DND-41 (cell line): ENCODE results near the gene CASP9.
"Not testable (repeated sequence)": the region's sequence is repeated elsewhere in the genome, so short reads cannot be mapped to it uniquely, and the experiment has no call there.

ENCODE experiments used
- ATAC-seq: fragments of 200-7000 bp; cut with Tn5 transposase; 3 replicates; pipeline ENCODE4 v1.9.1; 2021; ENCODE audit warnings: low read depth; ENCODE audit not compliant: insufficient read depth
- DNase-seq: peaks from one replicate; pipeline ENCODE4 v3.0.0-alpha.2; 2020
- H2AFZ ChIP-seq: 2 replicates; pipeline ENCODE4 v1.6.0; 2012; ENCODE audit warnings: low read depth, low read length
- H3K27ac ChIP-seq: 2 replicates; pipeline ENCODE4 v1.5.1; 2012; ENCODE audit warnings: low read length, inconsistent platforms
- H3K27me3 ChIP-seq: fragments of 200-600 bp; sonication (generic); 2 replicates; pipeline ENCODE4 v1.6.0; 2012; ENCODE audit warnings: low read length, mild to moderate bottlenecking, inconsistent platforms; ENCODE audit not compliant: insufficient read depth, poor library complexity
- H3K36me3 ChIP-seq: 2 replicates; pipeline ENCODE4 v1.5.1; 2012; ENCODE audit warnings: low read length, inconsistent platforms; ENCODE audit not compliant: insufficient read depth
- H3K4me1 ChIP-seq: 2 replicates; pipeline ENCODE4 v1.5.1; 2012; ENCODE audit warnings: mild to moderate bottlenecking, low read length; ENCODE audit not compliant: insufficient read depth
- H3K4me2 ChIP-seq: 2 replicates; pipeline ENCODE4 v1.6.0; 2012; ENCODE audit warnings: mild to moderate bottlenecking, moderate library complexity, low read length, inconsistent platforms; ENCODE audit not compliant: insufficient read depth
- H3K4me3 ChIP-seq, 2 experiments: fragments of 200-600 bp in 1 of 2; shearing (Covaris generic) in 1 of 2; 2 replicates each; pipeline ENCODE4 v1.5.1; 2012 to 2016; ENCODE audit warnings: inconsistent platforms in 2 of 2, low read length in 2 of 2, mild to moderate bottlenecking in 2 of 2, low read depth in 1 of 2, moderate library complexity in 1 of 2
- H3K79me2 ChIP-seq: 2 replicates; pipeline ENCODE4 v1.6.0; 2012; ENCODE audit warnings: low read length, inconsistent platforms; ENCODE audit not compliant: insufficient read depth
- H3K9ac ChIP-seq: 2 replicates; pipeline ENCODE4 v1.6.0; 2012; ENCODE audit warnings: low read depth, mild to moderate bottlenecking, inconsistent platforms, low read length, moderate library complexity
- H3K9me3 ChIP-seq: 2 replicates; pipeline ENCODE4 v1.5.1; 2012; ENCODE audit warnings: low read length, moderate library complexity, mild to moderate bottlenecking, inconsistent platforms; ENCODE audit not compliant: insufficient read depth, severe bottlenecking
- H4K20me1 ChIP-seq: 2 replicates; pipeline ENCODE4 v1.6.0; 2012; ENCODE audit warnings: low read length; ENCODE audit not compliant: insufficient read depth
- EZH2 ChIP-seq: IDR thresholded peaks from 3 replicates; pipeline ENCODE4 v1.6.1; 2012; ENCODE audit warnings: borderline replicate concordance, low read depth, mild to moderate bottlenecking, moderate library complexity, low read length, inconsistent platforms; ENCODE audit not compliant: severe bottlenecking
- TF ChIP-seq, protein P1 (sequence below): IDR thresholded peaks from 2 replicates; pipeline ENCODE4 v1.5.1; 2012; ENCODE audit warnings: borderline replicate concordance, low read length, moderate library complexity, mild to moderate bottlenecking; ENCODE audit not compliant: poor library complexity, severe bottlenecking; ENCODE audit errors: extremely low read depth

Gene CASP9

GRCh38 chr1:15460708-15461095 lies 63.3 kb downstream of the CASP9 start:
- no peak for TF ChIP-seq EZH2
- TF ChIP-seq, protein P1, sequence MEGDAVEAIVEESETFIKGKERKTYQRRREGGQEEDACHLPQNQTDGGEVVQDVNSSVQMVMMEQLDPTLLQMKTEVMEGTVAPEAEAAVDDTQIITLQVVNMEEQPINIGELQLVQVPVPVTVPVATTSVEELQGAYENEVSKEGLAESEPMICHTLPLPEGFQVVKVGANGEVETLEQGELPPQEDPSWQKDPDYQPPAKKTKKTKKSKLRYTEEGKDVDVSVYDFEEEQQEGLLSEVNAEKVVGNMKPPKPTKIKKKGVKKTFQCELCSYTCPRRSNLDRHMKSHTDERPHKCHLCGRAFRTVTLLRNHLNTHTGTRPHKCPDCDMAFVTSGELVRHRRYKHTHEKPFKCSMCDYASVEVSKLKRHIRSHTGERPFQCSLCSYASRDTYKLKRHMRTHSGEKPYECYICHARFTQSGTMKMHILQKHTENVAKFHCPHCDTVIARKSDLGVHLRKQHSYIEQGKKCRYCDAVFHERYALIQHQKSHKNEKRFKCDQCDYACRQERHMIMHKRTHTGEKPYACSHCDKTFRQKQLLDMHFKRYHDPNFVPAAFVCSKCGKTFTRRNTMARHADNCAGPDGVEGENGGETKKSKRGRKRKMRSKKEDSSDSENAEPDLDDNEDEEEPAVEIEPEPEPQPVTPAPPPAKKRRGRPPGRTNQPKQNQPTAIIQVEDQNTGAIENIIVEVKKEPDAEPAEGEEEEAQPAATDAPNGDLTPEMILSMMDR, result no peak
- Histone ChIP-seq H3K4me2 (no peak overlapping the region), H3K36me3 (no peaks in the 10 kb centered on the region), H3K9ac (no peak overlapping the region), H3K4me1 (no peaks in the 10 kb centered on the region), H3K27ac (no peak overlapping the region), H3K4me3 (no peak overlapping the region), H4K20me1 (no peaks in the 10 kb centered on the region), H3K79me2 (no peaks in the 10 kb centered on the region), H3K27me3 (no peaks in the 10 kb centered on the region), H2AFZ (no peak overlapping the region), H3K9me3 (no peaks in the 10 kb centered on the region)
- DNase-seq (no peak), ATAC-seq (no peak)

GRCh38 chr1:15459771-15460707 lies 64.0 kb downstream of the CASP9 start:
- H3K27ac ChIP-seq, result no peak overlapping the region
- H2AFZ ChIP-seq, result no peak overlapping the region
- no peak overlapping the region for H3K4me2 ChIP-seq
- no peaks in the 10 kb centered on the region for H3K27me3 ChIP-seq
- ATAC-seq (no peak), DNase-seq (no peak)
- TF ChIP-seq, protein P1, result no peak
- no peak for TF ChIP-seq EZH2
- H3K79me2 ChIP-seq, result no peaks in the 10 kb centered on the region
- no peak overlapping the region for H3K9ac ChIP-seq
- H3K4me3 ChIP-seq, result no peak overlapping the region
- H3K36me3 ChIP-seq, result no peaks in the 10 kb centered on the region
- H4K20me1 ChIP-seq, result no peaks in the 10 kb centered on the region
- no peaks in the 10 kb centered on the region for H3K4me1 ChIP-seq
- H3K9me3 ChIP-seq, result no peaks in the 10 kb centered on the region

DNA sequence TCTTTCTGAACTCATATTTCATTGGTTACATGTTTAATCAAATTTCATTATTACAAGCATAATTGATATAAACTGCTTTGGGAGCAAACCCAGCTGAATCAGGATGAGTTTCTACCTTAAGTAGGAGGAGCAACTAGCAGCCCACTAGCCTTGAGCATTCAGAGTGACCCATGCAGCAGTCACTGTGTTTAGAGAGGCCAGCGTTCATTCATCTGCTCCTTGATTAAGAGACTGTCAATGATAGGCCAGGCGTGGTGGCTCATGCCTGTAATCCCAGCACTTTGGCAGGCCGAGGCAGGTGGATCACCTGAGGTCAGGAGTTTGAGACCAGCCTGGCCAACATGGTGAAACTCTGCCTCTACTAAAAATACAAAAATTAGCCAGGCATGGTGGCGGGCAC lies 65.6 kb downstream of the CASP9 start:
- not testable (repeated sequence) for H3K4me2 ChIP-seq, ATAC-seq, H3K36me3 ChIP-seq, H3K27ac ChIP-seq, DNase-seq, H3K79me2 ChIP-seq, H4K20me1 ChIP-seq, H3K4me1 ChIP-seq, H3K4me3 ChIP-seq, H3K27me3 ChIP-seq, H2AFZ ChIP-seq, H3K9ac ChIP-seq, H3K9me3 ChIP-seq

GRCh38 chr1:15457585-15457984 lies 66.4 kb downstream of the CASP9 start:
- Histone ChIP-seq H3K4me1 (no peaks in the 10 kb centered on the region), H4K20me1 (no peaks in the 10 kb centered on the region), H3K79me2 (no peaks in the 10 kb centered on the region), H3K4me2 (no peak overlapping the region), H3K9me3 (no peaks in the 10 kb centered on the region), H3K36me3 (no peaks in the 10 kb centered on the region), H3K4me3 (no peak overlapping the region), H3K27me3 (no peaks in the 10 kb centered on the region), H2AFZ (no peak overlapping the region), H3K27ac (no peak overlapping the region), H3K9ac (no peak overlapping the region)
- ATAC-seq (no peak), DNase-seq (no peak)
- no peak for TF ChIP-seq EZH2
- TF ChIP-seq, protein P1, result no peak
